Stimulated activated CD8-positive, alpha-beta memory T cell treated with anti-CD3 and anti-CD28 coated beads, Interleukin-7, amount 100 ng/mL, for 24 hours (primary cell): ENCODE results near the gene NELL1.
"Not testable (repeated sequence)": the region's sequence is repeated elsewhere in the genome, so short reads cannot be mapped to it uniquely, and the experiment has no call there.

Source experiments
- DNase-seq: peaks from one replicate; pipeline ENCODE4 v3.0.0-alpha.2; 2020; ENCODE audit warnings: low read depth

The NELL1 gene

DNA sequence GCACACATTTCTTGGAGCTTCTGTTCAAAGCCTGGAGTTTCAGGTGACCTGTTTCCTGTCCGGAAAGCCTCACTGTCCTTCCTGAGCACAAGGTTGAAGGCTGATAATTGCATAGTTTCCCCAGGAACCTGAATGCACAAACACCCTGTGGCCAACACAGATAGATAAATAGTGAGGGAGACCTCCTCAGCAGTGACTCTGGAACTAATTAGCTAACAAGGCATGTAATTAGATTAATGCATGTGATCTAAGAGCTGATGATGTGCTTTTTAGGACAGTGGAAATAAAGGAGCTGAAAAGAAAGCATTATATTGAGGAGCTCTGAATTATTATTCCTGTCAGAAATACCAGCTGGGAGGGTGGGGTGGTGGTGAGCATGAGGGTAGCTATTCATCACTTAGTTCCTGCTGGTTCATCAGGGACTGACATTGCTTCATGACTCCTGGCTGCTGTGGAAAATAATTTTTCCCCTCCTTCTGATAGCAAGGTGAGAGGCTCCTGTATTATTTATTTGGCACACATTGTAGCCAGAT is 101.1 kb downstream of the NELL1 start:
- DNase-seq: no peak

DNA sequence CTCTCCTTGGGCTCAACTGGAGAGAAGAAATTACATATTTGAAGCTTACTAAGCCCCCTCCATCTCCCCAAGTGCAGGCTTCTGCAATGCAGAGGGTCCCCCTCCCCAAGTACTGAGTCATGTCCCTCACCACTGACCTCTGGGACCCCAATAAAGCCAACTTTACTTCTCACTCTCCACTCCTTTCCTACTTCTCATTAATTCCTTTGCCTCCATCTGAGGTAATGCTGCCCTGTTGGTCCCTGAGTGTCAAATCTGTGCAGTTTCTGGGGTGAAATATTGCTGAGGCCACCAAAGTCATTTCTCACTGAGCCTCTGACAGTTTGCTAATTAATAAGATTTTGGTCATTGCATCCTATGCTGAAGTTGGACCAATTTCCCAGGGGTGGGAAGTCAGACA is 101.6 kb downstream of the NELL1 start:
- DNase-seq: no peak

DNA sequence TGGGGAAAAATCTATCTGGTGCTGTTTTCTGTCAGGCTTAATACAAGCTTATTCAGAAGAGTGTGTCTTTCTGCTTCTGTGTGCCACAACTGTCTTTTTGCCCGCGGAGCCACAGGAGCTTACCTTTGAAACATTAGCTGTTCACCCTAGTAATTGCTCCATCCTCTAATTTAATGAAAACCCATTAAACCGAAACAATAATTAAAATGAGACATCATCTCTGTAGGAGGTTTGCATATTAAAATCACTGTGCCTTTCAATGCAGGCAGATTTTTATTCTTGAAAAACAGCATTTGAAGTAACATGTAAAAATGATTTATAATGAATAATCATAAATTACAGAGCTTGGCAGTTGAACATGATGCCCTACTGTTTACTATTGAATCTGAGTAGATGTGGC is 102.3 kb downstream of the NELL1 start:
- no peak for DNase-seq

DNA sequence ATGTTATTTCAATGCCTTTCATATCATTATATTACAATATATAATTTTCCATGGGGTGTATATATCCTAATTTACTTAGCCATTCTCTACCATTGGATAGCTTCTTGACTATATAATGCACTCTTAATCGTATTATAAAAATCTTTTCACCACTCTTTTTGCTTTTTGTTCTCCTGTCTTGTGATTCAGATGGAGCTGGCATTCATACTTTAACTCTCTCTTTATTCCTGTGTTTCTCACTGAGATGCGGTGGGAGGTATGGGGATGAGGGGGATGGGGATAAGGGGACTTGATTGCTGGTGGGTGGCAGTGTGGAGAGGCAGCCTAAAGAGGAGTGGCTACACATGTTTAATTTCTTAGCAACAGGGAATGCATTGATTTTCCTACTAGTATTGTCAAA is 105.9 kb downstream of the NELL1 start:
- DNase-seq: no peak

DNA sequence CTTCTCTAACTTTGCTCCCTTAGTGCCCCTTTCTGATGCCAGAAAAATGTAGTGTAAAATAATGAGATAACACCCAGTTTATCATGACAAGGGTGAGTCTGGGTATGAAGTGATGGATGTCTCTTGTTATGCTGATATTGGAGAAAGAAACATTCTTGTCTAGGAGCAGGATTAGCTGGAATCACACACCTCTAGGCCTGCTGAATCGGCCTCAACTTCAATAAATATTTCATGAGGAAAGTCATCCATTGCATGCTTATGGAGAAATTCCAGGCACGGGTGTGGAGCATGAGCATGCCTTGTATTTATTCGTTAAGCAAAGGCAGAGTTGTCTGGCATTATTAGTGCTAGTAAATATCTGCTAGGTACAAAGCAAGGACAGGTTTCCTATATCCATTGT is 113.4 kb downstream of the NELL1 start:
- no peak for DNase-seq

DNA sequence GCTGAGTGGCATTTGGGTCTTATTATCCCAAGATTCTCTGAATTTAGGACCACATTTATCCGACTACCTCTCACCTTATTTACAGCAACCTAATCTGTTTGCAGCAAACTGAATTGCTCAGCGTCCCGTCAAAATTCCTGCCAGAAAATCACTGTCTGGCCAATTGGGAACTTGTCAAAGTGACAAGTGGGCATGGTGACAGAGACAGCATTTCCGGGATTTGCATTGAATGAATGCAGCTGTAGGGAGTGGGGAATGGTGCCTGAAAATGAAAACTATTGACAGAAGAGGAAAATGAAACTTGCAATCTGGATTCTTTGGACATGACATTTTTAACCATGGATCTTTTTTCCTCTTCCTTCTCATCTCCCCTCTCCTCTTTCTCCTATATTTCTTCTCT is 113.8 kb downstream of the NELL1 start:
- no peak for DNase-seq

DNA sequence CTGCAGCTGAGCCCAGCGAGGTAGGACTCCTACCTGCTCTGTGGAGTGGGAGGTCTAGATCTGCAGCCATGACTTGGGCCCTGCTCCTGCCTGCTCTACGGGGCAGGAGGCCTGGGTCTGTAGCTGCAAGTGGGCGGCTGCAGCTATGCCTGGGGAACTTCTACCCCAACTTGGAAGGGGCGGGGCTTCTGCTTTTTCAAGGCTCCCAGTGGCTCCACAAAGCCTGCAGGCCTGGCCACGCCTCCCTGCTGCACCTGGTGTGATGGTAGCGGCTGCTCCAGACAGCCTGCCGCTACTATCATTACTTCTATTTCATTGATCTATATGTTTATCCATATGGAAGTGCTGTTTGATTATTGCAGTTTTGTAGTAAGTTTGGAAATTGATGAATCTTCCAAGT is 121.2 kb downstream of the NELL1 start:
- DNase-seq: no peak

DNA sequence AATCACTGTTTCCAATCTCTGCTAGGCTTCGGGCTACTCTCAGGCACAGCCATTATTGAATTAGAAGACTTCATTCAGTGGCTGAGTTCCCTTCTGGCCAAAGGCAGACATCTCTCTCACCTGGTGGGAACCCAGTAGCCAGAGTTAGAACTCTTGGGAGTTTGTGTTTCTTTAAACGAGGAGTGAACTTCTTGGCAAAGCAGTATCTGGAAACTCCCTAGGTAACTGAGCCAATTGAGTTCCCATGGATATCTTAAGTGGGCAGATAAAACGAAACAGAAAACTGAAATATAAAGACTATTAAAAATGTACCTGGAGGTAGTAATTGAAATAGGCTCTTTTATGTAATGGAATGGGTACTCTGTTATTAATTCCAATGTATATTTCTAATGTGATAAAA is 125.6 kb downstream of the NELL1 start:
- DNase-seq: no peak

DNA sequence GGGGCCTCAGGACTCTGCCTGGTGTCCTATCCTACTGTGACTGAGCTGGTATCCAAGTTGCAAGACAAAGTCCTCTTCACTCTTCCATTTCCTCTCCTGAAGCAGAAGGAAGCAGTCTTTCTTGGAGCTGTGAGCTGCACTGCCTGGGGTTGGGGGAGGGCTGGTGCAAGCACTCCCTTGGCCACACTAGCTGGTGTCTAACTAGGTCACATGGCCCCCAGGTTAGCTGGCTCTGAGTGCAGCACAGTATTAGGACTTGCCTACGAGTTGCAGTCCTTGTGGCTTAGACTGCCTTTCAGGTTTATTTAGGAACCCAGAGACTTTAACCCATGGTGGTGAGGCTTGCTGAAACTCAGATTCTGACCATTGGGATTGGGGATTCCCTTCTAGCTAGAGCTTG is 138.9 kb downstream of the NELL1 start:
- no peak for DNase-seq

DNA sequence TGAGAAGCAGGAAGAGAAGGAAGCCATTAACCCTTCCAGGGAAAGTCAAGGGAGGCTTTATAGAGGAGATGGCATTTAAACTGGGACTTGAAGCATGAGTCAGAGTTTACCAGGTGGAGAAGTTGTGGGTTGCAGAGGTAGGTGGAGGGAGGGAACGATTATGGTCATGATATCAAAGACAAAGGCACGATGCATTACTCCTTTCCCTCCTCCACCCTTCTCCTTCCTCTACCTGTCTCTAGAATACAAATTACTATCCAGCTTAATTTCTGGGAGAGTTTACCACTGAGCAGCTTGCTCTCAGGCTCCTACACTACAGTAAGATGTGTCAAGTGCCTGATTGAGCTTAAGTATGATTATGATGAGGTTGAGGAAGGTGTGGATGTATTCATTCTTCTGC is 151.7 kb downstream of the NELL1 start:
- DNase-seq: no peak

DNA sequence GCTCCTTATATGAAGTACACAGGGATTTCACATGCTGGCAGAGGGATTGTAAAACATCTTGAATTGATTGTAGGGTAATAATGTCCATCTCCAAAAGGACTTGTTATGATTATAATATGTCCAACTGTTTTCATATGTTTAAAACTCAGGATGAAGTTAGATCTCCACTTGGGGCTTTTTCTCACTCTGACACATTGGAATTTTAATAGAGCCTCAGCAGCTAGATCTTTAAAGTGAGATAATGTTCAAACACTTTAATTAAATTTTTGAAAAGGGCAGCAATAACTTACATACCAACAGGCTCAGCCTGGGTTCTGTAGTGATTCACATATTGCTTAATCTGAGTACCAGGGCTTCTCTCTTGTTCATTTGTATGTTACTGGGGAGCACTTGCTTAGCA is 152.1 kb downstream of the NELL1 start:
- no peak for DNase-seq

DNA sequence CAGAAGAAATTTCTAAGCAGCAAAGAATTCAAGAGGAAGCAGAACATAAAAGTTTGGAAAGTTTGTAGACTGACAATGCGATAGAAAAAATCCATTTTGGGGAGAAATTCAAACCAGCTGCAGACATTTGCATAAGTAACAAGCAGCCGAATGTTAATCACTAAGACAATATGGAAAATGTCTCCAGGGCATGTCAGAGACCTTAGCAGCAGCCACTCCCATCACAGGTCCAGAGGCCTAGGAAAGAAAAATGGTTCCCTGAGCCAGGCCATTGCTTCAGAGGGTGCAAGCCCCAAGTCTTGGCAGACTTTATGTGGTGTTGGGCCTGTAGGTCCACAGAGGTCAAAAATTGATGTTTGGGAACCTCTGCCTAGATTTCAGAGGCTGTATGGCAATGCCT is 155.4 kb downstream of the NELL1 start:
- DNase-seq: no peak

DNA sequence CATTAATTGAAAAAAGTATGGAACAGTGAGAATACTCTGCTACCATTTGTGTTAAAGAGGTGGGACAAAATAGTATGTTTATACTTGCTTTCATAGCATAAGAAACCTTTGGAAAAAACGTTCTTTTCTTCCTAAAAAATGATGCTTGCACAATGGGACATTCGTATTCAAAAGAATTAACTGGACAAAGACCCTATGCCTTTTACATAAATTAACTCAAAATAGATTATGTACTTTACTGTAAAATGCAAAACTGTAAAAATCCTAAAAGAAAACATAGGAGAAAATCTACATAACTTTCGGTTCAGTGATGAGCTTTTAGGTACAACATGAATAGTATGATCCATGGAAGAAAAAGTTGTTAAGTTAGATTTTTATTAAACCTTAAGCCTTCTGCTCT is 166.2 kb downstream of the NELL1 start:
- DNase-seq: no peak

DNA sequence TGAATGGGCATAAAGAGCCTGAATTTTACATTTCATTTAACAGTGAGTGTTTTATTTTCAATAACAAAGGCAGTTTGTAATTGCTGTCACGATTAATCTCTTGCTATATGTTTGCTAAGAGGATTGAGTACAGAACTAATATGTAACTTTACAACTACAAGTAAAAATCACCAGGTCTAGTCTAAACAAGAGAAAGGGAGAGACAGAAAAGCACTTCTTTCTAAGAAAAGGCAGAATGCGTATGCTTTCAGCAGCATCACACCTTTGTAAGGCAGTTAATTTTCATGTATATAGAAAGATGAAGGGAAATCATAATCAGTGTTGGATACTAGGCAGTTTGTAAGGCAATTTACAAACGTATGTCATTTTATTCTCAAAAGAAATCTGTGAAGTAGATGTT is 169.8 kb downstream of the NELL1 start:
- no peak for DNase-seq

DNA sequence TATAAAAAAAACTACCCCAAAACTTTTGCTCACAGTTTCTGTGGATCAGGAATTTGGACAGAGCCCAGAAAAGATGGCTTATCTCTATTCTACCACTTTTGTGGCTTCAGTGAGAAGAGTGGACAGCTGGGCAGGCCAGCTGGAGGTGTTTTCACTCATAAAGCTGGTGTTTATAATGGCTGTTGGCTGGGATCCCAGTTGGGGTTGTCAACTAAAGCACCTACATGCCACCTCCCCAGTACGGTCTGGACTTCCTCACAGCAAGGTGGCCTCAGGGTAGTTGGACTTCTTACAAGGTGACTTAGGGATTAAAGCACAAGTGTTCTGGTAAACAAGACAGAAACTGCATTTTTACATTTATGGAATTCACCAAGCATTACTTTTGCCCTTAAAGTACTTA is 171.0 kb downstream of the NELL1 start:
- DNase-seq: no peak

DNA sequence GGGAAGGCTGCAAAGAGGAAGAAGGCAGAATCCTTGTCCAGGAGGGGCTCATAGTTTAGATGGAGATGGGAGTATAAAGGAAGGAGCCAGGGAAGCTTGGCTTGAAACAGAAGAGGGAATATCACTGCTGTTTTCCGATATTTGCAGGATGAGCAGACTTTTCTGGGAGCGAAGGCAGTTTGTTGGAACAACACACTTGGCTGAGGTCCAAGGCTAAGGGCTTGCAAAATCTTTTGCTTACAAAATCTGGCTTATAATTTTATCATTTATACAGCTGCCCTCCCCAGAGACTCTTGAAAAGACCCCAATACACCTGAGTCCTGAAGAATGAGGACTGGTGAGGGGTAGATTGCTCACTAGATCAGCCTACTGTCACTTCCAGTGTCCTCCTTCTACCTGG is 174.8 kb downstream of the NELL1 start:
- no peak for DNase-seq

DNA sequence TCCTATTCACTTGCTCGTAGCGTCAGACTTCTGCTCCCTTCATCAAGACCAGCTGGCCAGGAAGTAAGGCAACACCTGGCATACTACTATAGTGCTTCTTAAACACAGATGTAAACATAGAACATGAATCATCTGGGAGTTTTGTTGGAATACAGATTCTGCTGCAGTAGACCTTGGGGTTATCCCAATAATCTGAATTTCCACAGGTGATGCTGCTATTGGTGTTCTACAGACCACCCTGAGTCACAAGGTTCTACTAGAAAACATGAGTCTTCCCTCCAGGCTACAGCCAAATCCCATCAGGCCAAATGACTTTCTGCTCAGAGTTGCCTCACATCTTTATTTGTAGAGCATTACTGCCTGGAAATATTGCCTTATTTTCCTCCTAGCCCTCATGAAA is 175.2 kb downstream of the NELL1 start:
- DNase-seq: no peak

DNA sequence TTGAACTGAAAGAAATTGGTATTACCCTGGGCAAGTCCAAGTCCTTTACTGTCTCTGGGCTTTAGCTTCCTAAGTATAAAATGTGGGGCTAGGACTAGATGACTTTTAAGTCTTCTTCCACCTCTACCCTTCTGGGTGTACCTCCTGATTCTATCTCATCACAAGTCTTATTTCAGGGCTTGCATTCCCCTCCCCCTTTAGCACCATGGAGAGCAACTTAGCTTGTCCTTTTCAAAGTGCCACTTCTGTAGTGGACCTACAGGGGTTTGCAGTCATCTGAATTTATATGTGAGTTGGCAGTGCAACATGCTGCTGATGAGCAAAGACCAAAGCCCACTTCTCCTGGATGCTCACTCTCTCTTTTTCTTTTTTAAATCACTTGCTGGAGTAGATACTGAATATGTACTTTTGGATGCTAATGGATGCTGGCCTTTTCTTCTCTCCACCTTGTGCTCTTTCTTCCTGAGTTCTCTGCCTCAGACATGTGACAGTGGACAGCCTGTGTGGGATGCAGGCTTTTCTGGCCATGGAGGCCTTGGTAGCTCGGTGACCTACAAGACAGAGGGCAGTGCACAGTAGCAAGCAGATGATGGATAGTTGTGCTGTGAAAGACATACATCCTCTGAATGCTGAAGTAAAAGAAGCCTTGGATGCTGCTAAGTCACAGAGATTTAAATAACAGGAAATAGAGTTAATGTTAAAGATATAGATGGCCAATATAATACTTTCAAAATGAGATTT is 185.0 kb downstream of the NELL1 start:
- DNase-seq: no peak

DNA sequence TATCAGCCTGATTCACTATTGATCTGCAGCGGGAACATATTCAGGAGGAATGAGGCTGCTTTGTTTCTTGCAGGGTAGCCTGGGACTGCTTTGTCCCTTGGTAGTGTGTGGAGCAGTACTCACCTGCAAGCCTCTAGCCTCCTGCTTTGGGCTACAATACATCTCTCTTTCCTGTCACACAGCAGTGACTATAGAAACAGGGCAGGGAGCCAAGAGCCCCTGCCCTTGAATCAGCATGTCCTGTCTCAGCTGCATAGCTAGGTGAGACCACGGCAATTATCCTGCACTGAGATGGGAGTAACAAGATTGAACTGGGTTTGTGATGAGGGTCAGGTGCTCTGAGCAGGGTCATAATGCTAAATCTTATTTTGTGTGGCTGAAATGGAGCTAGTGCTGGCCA is 191.9 kb downstream of the NELL1 start:
- no peak for DNase-seq

DNA sequence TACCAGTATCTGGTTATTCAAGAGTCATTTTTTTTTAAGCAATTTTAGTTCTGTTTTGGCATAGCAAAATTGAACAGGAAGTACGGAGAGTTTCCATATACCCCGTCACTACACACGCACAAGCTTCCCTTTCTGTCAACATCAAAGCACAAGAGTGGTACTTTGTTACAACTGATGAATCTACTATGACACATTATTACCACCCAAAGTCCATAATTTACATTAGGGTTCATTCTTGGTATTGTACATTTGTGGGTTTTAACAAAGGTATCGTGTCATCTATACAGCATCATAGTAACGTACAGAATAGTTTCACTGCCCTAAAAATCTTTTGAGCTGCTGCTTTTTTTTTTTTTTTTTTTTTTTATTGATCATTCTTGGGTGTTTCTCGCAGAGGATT is 192.9 kb downstream of the NELL1 start:
- not testable (repeated sequence) for DNase-seq

DNA sequence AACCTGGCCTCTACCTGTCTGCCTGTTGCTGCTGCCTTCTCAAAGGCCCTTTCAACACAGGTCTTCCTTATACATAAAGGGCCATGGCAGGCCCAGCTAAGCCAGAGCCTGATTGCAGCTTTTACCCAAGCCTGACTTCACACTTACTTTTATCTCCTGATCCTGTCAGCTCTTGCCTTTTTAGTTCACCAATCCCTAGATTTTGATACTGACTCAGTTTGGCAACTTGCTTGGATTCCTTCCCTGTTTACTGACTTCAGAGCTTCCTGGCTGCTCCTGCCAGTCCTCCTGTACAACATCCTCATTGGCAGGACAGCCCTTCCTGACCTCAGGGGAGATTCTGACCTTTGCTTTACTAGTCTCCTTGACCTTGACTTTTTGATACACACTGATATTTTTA is 195.2 kb downstream of the NELL1 start:
- DNase-seq: no peak

DNA sequence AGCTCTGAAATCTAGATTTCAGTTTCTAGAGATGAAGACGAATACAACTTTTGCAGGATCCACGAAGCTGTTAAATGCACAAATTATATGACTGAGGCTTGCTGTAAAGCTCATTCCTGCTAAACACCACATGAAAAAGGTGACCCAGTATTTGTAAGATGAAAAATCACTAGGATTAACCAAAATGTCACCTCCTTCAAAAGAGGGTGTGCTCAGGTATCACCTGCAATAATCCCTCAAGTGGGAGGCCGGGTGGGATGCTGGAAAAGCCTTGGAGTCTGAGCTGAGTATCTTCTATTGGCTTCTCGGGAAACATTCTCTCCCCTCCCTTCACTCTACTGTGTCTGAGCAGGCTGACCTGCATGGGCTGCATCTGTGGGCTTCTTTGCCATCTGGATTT is 195.8 kb downstream of the NELL1 start:
- DNase-seq: no peak

DNA sequence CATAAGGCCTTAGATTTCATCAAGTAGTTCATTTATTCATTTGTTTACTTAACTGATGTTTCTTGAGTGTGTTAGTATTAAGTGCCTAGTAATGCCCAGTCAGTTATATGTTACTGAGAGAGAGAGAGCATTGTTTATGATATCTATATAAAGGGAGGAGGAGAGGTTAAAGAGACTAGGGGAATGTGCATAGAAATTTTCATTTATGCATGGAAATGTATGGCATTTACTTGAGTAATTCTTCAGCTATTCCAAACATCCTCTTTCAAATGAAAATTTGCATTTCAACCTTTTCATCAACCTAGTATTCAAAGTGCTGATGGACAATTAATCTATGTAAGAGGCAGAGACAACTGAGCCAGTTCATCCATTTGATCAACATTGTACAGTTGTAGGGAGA is 199.7 kb downstream of the NELL1 start:
- no peak for DNase-seq

DNA sequence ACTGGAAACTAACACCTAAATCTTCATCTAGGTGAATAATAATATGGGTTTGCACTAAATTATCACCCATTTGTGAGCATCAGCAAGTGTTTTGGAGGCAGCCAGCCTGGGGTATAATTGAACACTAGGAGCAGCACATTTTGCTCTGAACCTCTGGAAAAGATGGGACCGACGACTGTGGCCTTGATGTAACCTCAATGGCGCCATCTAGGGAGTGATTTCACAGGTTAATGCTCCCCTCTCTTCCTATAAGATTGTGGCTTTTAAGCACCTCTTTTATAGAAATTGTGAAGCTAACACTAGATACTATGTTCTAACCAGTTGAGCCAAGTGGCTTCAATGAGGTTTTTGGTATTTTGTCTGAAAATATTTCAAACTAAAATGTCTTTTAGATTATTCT is 203.7 kb downstream of the NELL1 start:
- DNase-seq: no peak

DNA sequence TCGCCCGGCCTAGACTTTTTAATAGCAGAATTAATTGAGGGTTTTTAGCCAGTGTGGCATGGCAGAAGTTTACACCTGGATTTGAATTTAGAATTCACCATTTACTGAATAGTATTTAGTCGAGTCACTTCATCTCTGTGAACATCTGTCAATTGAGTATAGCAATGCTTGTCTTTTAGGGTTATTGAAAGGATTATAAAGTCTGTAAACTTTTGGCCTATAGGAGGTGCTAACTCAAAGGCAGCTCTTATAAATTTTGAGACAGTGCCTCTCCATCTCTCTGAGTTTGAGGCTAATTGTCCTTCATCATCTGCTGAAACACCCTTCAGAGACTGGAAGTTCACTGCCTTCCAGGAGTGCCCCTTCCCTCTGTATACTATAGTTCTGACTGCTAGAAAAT is 205.0 kb downstream of the NELL1 start:
- DNase-seq: no peak
